AG09309 (cell line): ENCODE measurements around the gene XYLB.
A peak's percentile ranks its signal among the peaks of the same experiment; 100 is the strongest.

Experiments used
- DNase-seq: peaks from one replicate; pipeline ENCODE4 v3.0.0-alpha.2; 2010; ENCODE audit warnings: low read depth
- H3K4me3 ChIP-seq: 2 replicates; pipeline ENCODE4 v1.5.1; 2011; ENCODE audit warnings: mild to moderate bottlenecking, low read depth, low read length, moderate library complexity; ENCODE audit not compliant: control insufficient read depth
- TF ChIP-seq, protein P1 (sequence below): IDR thresholded peaks from 2 replicates; pipeline ENCODE4 v1.5.1; 2011; ENCODE audit warnings: mild to moderate bottlenecking, low read depth, low read length, inconsistent platforms; ENCODE audit not compliant: insufficient read depth, control insufficient read depth; ENCODE audit errors: missing control alignments

XYLB gene

GRCh38 chr3:38335263-38335662, 11.3 kb upstream of the XYLB start:
- no peak for DNase-seq
- no peak overlapping the region for H3K4me3 ChIP-seq
- TF ChIP-seq, protein P1, sequence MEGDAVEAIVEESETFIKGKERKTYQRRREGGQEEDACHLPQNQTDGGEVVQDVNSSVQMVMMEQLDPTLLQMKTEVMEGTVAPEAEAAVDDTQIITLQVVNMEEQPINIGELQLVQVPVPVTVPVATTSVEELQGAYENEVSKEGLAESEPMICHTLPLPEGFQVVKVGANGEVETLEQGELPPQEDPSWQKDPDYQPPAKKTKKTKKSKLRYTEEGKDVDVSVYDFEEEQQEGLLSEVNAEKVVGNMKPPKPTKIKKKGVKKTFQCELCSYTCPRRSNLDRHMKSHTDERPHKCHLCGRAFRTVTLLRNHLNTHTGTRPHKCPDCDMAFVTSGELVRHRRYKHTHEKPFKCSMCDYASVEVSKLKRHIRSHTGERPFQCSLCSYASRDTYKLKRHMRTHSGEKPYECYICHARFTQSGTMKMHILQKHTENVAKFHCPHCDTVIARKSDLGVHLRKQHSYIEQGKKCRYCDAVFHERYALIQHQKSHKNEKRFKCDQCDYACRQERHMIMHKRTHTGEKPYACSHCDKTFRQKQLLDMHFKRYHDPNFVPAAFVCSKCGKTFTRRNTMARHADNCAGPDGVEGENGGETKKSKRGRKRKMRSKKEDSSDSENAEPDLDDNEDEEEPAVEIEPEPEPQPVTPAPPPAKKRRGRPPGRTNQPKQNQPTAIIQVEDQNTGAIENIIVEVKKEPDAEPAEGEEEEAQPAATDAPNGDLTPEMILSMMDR, result no peak

GRCh38 chr3:38337703-38338102, 8.9 kb upstream of the XYLB start:
- no peak overlapping the region for H3K4me3 ChIP-seq
- no peak for DNase-seq
- TF ChIP-seq, protein P1, result no peak

- no peak for DNase-seq
- TF ChIP-seq, protein P1, result peak; percentile 5
- no peak overlapping the region for H3K4me3 ChIP-seq
These were observed 2.6 kb upstream of the XYLB start for GRCh38 chr3:38343797-38344594.

DNA sequence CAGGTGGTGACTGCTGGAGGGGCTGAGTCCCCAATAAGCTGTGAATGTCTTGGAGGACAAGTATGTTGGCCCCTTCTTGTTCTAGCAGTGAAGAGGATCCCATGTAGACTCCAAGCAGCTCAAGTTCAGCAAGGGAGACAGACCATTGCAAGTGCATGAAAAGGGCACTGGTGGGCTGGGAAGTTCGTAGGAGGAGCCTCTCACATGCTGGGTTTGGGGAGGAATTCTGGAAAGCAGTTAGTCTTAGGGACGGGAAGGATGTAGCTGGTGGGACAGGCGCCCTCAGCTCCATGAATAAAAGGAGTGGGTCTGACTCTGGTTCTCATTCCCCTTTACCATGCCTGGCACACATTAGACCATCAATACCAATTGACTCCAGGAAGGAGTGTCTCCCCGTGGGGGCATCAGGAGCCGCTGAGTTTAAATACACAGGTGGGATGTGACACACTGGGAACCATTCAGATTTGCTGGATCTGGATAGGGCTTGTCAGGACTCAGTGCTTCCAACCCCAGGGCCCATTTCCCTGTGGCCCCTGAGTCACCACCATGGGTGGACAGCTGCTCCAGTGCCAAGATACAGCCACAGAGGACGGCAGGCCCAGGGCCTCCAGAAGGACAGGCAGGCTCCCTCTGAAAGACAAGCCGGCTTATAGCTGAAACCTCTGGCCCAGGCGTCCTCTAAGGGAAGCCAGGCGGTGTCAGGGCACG, 552 bp upstream of the XYLB start:
- no peak overlapping the region for H3K4me3 ChIP-seq
- TF ChIP-seq, protein P1, result no peak
- DNase-seq, result no peak

DNA sequence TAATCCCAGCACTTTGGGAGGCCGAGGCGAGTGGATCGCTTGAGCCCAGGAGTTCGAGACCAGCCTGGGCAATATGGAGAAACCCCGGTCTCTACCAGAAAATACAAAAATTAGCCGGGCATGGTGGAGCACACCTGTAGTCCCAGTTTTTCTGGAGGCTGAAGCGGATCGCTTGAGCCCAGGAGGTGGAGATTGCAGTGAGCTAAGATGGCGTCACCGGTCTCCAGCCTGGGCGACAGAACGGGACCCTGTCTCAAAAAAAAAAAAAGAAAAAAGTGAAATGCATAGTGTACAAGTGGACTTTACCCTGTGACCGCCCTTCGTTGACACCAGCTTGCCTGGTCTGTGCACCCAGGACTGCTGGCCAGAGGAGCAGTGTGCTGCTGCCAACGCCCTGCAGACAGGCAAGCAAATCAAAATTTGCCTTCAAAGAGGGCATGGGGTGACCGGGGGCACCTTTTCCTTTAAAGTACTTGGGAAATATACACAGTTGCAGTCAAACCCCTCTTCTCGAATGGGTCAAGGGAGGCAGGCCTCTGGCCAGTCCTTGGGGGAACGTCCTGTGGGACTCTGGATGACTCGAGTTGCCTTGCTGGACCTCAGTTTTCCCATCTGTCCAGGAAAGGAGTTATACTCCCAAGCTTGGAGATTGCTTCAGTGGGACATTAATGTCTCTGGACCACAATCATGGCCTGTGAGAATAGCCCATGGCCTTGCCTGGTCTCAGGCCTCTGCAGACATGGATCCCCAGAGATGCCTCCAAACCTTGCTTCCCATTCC, 1.0 kb downstream of the XYLB start:
- H3K4me3 ChIP-seq, result peak overlapping the region; percentile 80
- no peak for DNase-seq
- TF ChIP-seq, protein P1, result no peak

DNA sequence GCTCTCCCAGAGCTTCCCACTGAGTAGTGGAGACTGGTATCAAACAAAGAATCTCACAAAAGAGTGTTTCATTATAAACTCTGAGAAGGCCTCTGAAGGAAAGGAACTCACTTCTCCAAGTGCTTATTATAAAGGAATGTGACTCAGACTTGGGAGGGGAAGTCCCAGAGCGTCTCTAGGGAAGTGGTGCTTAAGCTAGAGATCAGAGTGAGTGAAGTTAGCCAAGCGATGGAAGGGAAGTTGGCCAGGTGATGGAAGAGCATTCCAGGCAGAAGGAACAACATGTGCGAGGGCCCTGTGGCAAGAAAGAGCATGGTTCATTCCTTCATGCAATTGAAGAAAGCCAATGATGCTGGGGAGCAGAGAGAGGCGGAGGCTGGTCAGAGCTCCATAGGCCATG, 2.3 kb downstream of the XYLB start:
- no peak overlapping the region for H3K4me3 ChIP-seq
- DNase-seq, result no peak
- TF ChIP-seq, protein P1, result no peak
